Inflammatory macrophage treated with lipopolysaccharide for 4 hours (primary cell): ENCODE results near the gene CGB7.
"Not testable (repeated sequence)": the region's sequence is repeated elsewhere in the genome, so short reads cannot be mapped to it uniquely, and the experiment has no call there.

Source experiments
- DNase-seq: peaks from one replicate; pipeline ENCODE4 v3.0.0-alpha.2; 2020

CGB7 gene

DNA sequence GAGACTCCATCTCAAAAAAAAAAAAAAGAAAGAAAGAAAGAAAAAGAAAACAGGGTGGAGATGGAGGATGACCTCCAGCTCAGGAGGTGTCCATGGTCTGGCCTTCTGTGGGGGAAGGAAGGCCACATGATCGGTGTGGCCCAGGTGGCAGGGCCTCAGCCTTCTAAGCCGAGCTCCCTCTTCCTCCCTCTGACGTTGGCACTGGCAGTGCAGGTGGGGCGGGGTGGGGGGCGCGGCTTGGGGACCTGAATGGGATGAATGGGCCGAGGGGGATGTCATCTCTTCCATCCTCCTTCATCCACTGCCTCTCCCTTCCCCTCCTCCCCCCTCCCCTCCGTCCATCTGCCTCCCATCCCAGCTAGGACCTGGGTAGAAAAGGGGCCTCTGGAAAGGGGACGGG lies 17.8 kb downstream of the CGB7 start:
- DNase-seq: not testable (repeated sequence)

- DNase-seq: not testable (repeated sequence)
Measured at GRCh38 chr19:49038557-49039276, 18.8 kb downstream of the CGB7 start.

DNA sequence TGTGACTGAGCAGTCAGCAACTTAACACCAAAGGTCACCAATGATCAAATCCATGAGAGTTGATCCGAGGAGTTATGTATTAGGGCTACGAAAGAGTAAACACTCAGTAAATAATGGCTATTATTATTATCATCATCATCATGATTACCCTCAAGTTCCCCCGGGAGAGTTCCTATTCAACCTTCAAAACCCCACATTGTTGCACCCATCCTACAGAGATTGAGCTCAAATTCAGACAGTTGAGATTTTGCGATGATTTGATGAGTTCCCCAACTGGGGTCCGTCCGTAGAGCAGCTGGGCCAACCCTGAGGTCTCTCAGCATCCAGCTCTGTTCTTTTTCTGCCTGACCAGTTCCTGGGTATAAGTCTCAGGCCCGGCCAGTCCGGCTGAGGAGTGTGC lies 19.4 kb downstream of the CGB7 start:
- not testable (repeated sequence) for DNase-seq

GRCh38 chr19:49036815-49037214 lies 20.7 kb downstream of the CGB7 start, which contains the start of gene CGB1:
Gene CGB1, minus strand, starts transcription at chr19:49036895. Its CDS starts 184 bp downstream, at chr19:49036711.
- peak; percentile 51 for DNase-seq

- peak; percentile 45 for DNase-seq
Measured at GRCh38 chr19:49031642-49032301, 25.8 kb downstream of the CGB7 start, which contains the start of gene CGB2. Gene CGB2, plus strand, starts transcription at chr19:49031890. Its CDS starts 206 bp downstream, at chr19:49032096.

- not testable (repeated sequence) for DNase-seq
Measured at GRCh38 chr19:49030323-49030722, 27.2 kb downstream of the CGB7 start.

GRCh38 chr19:49029749-49030148 lies 27.8 kb downstream of the CGB7 start:
- not testable (repeated sequence) for DNase-seq

DNA sequence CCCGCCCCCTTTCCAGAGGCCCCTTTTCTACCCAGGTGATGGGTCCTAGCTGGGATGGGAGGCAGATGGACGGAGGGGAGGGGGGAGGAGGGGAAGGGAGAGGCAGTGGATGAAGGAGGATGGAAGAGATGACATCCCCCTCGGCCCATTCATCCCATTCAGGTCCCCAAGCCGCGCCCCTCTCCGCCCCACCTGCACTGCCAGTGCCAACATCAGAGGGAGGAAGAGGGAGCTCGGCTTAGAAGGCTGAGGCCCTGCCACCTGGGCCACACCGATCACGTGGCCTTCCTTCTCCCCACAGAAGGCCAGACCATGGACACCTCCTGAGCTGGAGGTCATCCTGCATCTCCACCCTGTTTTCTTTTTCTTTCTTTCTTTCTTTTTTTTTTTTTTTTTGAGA lies 28.9 kb downstream of the CGB7 start:
- not testable (repeated sequence) for DNase-seq

DNA sequence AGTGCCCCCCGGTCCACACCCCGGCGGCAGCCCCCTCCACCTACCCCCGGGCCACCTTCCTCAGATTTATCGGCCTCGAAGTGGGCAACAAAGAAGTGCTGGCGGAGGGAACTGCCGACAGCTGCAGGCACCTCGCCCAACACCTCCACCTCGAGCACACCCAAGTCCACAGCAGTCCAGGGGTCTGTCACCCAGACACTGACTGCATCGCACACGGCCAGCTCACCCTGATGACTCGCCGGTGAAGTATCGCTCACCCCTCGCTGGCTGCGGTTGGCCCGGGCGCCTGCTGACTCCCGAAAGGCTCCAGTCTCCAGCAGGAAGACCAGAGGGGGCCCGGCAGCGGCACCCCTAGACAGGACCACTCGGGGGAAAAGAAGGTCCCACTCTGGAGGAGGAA lies 31.9 kb downstream of the CGB7 start:
- DNase-seq: not testable (repeated sequence)

- not testable (repeated sequence) for DNase-seq
Measured at GRCh38 chr19:49025088-49025487, 32.5 kb downstream of the CGB7 start.

- not testable (repeated sequence) for DNase-seq
Measured at GRCh38 chr19:49024233-49024632, 33.3 kb downstream of the CGB7 start, which contains the start of gene CGB3. Gene CGB3, minus strand, starts transcription at chr19:49024333. Its CDS starts 362 bp downstream, at chr19:49023971.

DNA sequence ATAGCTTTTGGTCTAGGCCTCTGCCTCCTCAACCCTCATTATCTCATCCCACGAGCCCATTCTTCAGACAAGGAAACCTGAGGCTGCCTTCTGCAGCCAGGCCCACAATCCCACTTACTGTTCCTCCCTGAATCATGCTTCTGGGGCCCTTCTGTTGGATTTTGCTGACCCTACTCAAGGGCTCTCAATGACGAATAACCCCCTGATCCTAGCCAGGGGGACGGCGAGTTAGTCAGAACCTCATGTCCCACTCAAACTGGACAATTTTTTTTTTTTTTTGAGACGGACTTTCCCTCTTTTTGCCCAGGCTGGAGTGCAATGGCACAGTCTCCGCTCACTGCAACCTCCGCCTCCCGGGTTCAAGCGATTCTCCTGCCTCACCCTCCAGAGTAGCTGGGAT lies 35.4 kb downstream of the CGB7 start:
- DNase-seq: no peak

- DNase-seq: peak; percentile 46
Measured at GRCh38 chr19:49020931-49021895, 36.3 kb downstream of the CGB7 start.

DNA sequence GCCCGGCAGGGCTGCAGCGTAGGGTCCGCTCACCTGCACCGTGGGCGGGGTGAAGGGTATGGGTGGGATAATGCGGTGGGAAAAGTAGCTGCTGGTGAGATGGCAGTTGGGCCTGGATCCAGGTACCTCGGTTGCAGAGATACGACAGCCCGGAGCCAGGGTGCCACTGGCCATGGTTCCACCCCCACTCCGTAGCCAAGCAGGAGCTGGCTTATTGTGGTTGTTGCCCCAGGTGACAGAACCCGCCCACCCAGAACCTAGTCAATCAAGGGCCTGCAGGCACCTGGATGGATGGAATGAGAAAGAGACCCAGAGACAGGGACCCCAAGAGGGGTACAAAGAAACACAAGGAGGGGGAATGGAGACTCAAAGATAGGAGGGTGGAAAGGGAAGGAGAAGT lies 37.2 kb downstream of the CGB7 start:
- DNase-seq: no peak

- DNase-seq: peak; percentile 45
Measured at GRCh38 chr19:49019242-49019932, 38.2 kb downstream of the CGB7 start.

GRCh38 chr19:49018388-49019241 lies 38.9 kb downstream of the CGB7 start:
- not testable (repeated sequence) for DNase-seq

GRCh38 chr19:49017666-49018351 lies 39.7 kb downstream of the CGB7 start:
- peak; percentile 37 for DNase-seq

DNA sequence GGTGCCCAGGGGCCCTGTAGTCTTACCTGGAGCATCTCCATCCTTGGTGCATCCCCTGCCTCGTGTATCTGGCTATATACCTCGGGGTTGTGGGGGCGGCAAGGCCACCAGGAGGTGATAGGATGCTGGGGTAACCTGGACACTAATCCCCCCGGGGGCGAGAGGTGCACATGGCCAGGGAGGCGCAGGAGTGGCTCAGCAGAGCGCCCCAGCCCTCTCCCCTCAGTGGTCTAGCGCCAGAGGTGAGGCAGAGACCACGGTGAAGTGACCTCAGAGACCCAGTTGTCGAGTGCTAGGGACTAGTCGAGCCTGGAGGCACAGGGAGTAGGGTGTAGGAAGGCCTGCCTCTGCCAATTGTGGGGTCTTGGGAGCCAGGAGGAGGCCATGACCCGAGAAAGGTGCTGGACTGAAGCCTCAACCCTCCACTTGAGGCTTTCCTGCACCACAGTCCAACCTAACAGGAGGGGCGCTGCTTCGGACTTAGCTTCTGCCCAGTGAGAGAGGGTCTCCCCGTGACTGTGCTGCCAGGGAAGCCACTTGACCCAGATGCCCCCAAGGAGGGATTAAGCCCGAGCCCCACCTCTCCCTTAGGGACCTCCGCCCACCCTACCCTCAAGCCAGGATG lies 40.4 kb downstream of the CGB7 start, which contains the start of gene LHB:
LHB (minus strand) TSS at position 51 of the 625 bp plus-strand sequence; CDS start at position 41, 10 bp downstream.
- DNase-seq: no peak

- DNase-seq: no peak
Measured at GRCh38 chr19:49016067-49016839, 41.3 kb downstream of the CGB7 start.
